Testis (tissue), 2 donors: ENCODE data around the gene DDX23.

ENCODE experiments used
- CTCF ChIP-seq, 3 experiments: fragments of 450-650 bp in 2 of 3; fragments of 200-600 bp in 1 of 3; sonication (generic) in 1 of 3; IDR thresholded peaks; one replicate each; pipeline ENCODE4 v1.5.1; 2016 to 2019; ENCODE audit warnings: antibody characterized with exemption in 3 of 3, mild to moderate bottlenecking in 2 of 3, moderate library complexity in 1 of 3
- POLR2A ChIP-seq: fragments of 450-650 bp; IDR thresholded peaks from one replicate; pipeline ENCODE4 v1.6.1; 2017; ENCODE audit warnings: antibody characterized with exemption, mild to moderate bottlenecking, moderate library complexity

GRCh38 chr12:48795550-48796455 lies 56.2 kb downstream of the DDX23 start:
- no peak for TF ChIP-seq POLR2A
- peak; percentile 97 to 98 (median 97) for TF ChIP-seq CTCF (IDR thresholded peaks at IDR 0.05)
